Forelimb muscle (tissue), 1 donor: Measurements from ENCODE around the gene DMD. TPM values are rescaled to one million over a fixed set of nuclear protein-coding genes. Genes with fewer than 3 reads are reported as not detected.

Experiments
- DNase-seq: peaks from one replicate; pipeline ENCODE4 v3.0.0-alpha.2; 2013; ENCODE audit warnings: low read depth
- polyA plus RNA-seq: library from polyadenylated mRNA; unstranded; fragments of 120-200 nt; gene quantifications from one replicate; pipeline ENCODE4 v1.2.1, GENCODE V29; 2013; ENCODE audit not compliant: insufficient read length

Gene DMD
- polyA plus RNA-seq, 1 donor: 100 TPM

GRCh38 chrX:31233941-31234496 is 1977.3 kb downstream of the DMD start:
- DNase-seq: no peak

GRCh38 chrX:31232506-31232905 is 1978.8 kb downstream of the DMD start:
- DNase-seq: no peak

- no peak for DNase-seq
Observed at GRCh38 chrX:31228909-31229308, 1982.4 kb downstream of the DMD start.

- peak; percentile 85 for DNase-seq
Observed at GRCh38 chrX:31228415-31228832, 1982.9 kb downstream of the DMD start.

GRCh38 chrX:31227250-31227649 is 1984.1 kb downstream of the DMD start:
- no peak for DNase-seq

- no peak for DNase-seq
Observed at GRCh38 chrX:31225819-31226218, 1985.5 kb downstream of the DMD start.

GRCh38 chrX:31224381-31225012 is 1986.9 kb downstream of the DMD start:
- DNase-seq: no peak

GRCh38 chrX:31223817-31224216 is 1987.5 kb downstream of the DMD start:
- no peak for DNase-seq

GRCh38 chrX:31222946-31223345 is 1988.4 kb downstream of the DMD start:
- no peak for DNase-seq

GRCh38 chrX:31219174-31219573 is 1992.2 kb downstream of the DMD start:
- DNase-seq: no peak

- no peak for DNase-seq
Observed at GRCh38 chrX:31217084-31217483, 1994.3 kb downstream of the DMD start.

GRCh38 chrX:31215277-31215815 is 1996.0 kb downstream of the DMD start:
- DNase-seq: no peak

GRCh38 chrX:31213941-31214340 is 1997.4 kb downstream of the DMD start:
- no peak for DNase-seq

GRCh38 chrX:31212856-31213748 is 1998.2 kb downstream of the DMD start:
- DNase-seq: no peak

GRCh38 chrX:31209005-31209628 is 2002.2 kb downstream of the DMD start:
- no peak for DNase-seq

GRCh38 chrX:31201503-31201902 is 2009.8 kb downstream of the DMD start:
- no peak for DNase-seq

- no peak for DNase-seq
Observed at GRCh38 chrX:31200430-31200829, 2010.9 kb downstream of the DMD start.

GRCh38 chrX:31199840-31200114 is 2011.6 kb downstream of the DMD start:
- DNase-seq: no peak

GRCh38 chrX:31199056-31199839 is 2012.1 kb downstream of the DMD start:
- no peak for DNase-seq

- DNase-seq: no peak
Observed at GRCh38 chrX:31190221-31190975, 2021.0 kb downstream of the DMD start.
